Osteoblast (primary cell): ENCODE results near the gene RBM38. TPM values are rescaled to one million over a fixed set of nuclear protein-coding genes. Genes with fewer than 3 reads are reported as not detected.

Source experiments
- DNase-seq: peaks from one replicate; pipeline ENCODE4 v3.0.0; 2011; ENCODE audit warnings: low spot score, mixed read lengths; ENCODE audit not compliant: insufficient read length; ENCODE audit errors: missing footprints
- H2AFZ ChIP-seq: 2 replicates; pipeline ENCODE4 v1.6.0; 2011; ENCODE audit warnings: mild to moderate bottlenecking, low read length
- H3K27ac ChIP-seq: 2 replicates; pipeline ENCODE4 v1.5.1; 2011; ENCODE audit warnings: mild to moderate bottlenecking, low read depth, low read length, moderate library complexity
- H3K27me3 ChIP-seq: 2 replicates; pipeline ENCODE4 v1.6.0; 2012; ENCODE audit warnings: mild to moderate bottlenecking, control low read depth, inconsistent platforms, low read length, moderate library complexity; ENCODE audit not compliant: insufficient read depth
- H3K36me3 ChIP-seq: 2 replicates; pipeline ENCODE4 v1.5.1; 2011; ENCODE audit warnings: mild to moderate bottlenecking, low read length, control low read depth, moderate library complexity; ENCODE audit not compliant: insufficient read depth
- H3K4me1 ChIP-seq: 2 replicates; pipeline ENCODE4 v1.5.1; 2011; ENCODE audit warnings: mild to moderate bottlenecking, low read length, control low read depth, moderate library complexity; ENCODE audit not compliant: insufficient read depth
- H3K4me2 ChIP-seq: 2 replicates; pipeline ENCODE4 v1.6.0; 2011; ENCODE audit warnings: mild to moderate bottlenecking, low read length; ENCODE audit not compliant: insufficient read depth
- H3K4me3 ChIP-seq: fragments of 200-600 bp; sonication (generic); 3 replicates; pipeline ENCODE4 v1.5.1; 2012; ENCODE audit warnings: mild to moderate bottlenecking, low read length, inconsistent platforms; ENCODE audit not compliant: insufficient read depth
- H3K79me2 ChIP-seq: 2 replicates; pipeline ENCODE4 v1.6.0; 2012; ENCODE audit warnings: mild to moderate bottlenecking, low read length, control low read depth, inconsistent platforms; ENCODE audit not compliant: insufficient read depth
- H3K9me3 ChIP-seq: 2 replicates; pipeline ENCODE4 v1.5.1; 2011; ENCODE audit warnings: low read depth, low read length, control low read depth
- H4K20me1 ChIP-seq: 2 replicates; pipeline ENCODE4 v1.6.0; 2012; ENCODE audit warnings: mild to moderate bottlenecking, low read length, control low read depth; ENCODE audit not compliant: insufficient read depth
- CTCF ChIP-seq: IDR thresholded peaks from 2 replicates; pipeline ENCODE4 v1.5.1; 2011; ENCODE audit warnings: mild to moderate bottlenecking, low read depth, low read length, moderate library complexity; ENCODE audit errors: extremely low read depth
- total RNA-seq: library from RNA; depleted of rRNA; stranded (reverse); fragments of >200 nt; gene quantifications from 2 replicates; pipeline ENCODE4 v1.2.3, GENCODE V29; 2012

Gene RBM38
- total RNA-seq, 1 donor = 2.9 TPM

GRCh38 chr20:57413986-57414385 is 22.8 kb downstream of the RBM38 start:
- H3K27me3 ChIP-seq = no peaks in the 10 kb centered on the region
- H3K27ac ChIP-seq = no peak overlapping the region
- no peak overlapping the region for H3K4me3 ChIP-seq
- no peaks in the 10 kb centered on the region for H4K20me1 ChIP-seq
- no peaks in the 10 kb centered on the region for H3K4me1 ChIP-seq
- TF ChIP-seq CTCF = no peak
- no peak overlapping the region for H3K4me2 ChIP-seq
- H2AFZ ChIP-seq = no peak overlapping the region
- no peak for DNase-seq
- H3K36me3 ChIP-seq = no peaks in the 10 kb centered on the region
- H3K9me3 ChIP-seq = no peaks in the 10 kb centered on the region
- no peaks in the 10 kb centered on the region for H3K79me2 ChIP-seq

- Histone ChIP-seq H3K4me3 (no peak overlapping the region), H3K4me1 (no peaks in the 10 kb centered on the region), H3K36me3 (no peaks in the 10 kb centered on the region), H3K27me3 (no peaks in the 10 kb centered on the region), H3K27ac (no peak overlapping the region), H3K9me3 (no peaks in the 10 kb centered on the region), H2AFZ (no peak overlapping the region), H3K4me2 (no peak overlapping the region), H4K20me1 (no peaks in the 10 kb centered on the region), H3K79me2 (no peaks in the 10 kb centered on the region)
- peak; percentile 92 for DNase-seq
- no peak for TF ChIP-seq CTCF
These were observed 23.8 kb downstream of the RBM38 start for GRCh38 chr20:57414867-57415592.

- Histone ChIP-seq H3K9me3 (no peaks in the 10 kb centered on the region), H2AFZ (no peak overlapping the region), H3K36me3 (no peaks in the 10 kb centered on the region), H3K27me3 (peaks cover 2% of the 10 kb centered on the region), H3K79me2 (no peaks in the 10 kb centered on the region), H3K4me2 (no peak overlapping the region), H4K20me1 (no peaks in the 10 kb centered on the region), H3K27ac (no peak overlapping the region), H3K4me3 (no peak overlapping the region), H3K4me1 (no peaks in the 10 kb centered on the region)
- DNase-seq = no peak
- TF ChIP-seq CTCF = no peak
These were observed 24.6 kb downstream of the RBM38 start for GRCh38 chr20:57415771-57416170.

- H3K36me3 ChIP-seq = no peaks in the 10 kb centered on the region
- no peak overlapping the region for H2AFZ ChIP-seq
- no peak overlapping the region for H3K27ac ChIP-seq
- peaks cover 4% of the 10 kb centered on the region for H3K27me3 ChIP-seq
- H3K79me2 ChIP-seq = no peaks in the 10 kb centered on the region
- DNase-seq = no peak
- H3K4me3 ChIP-seq = no peak overlapping the region
- no peak for TF ChIP-seq CTCF
- H4K20me1 ChIP-seq = no peaks in the 10 kb centered on the region
- no peaks in the 10 kb centered on the region for H3K9me3 ChIP-seq
- H3K4me2 ChIP-seq = no peak overlapping the region
- H3K4me1 ChIP-seq = no peaks in the 10 kb centered on the region
These were observed 25.3 kb downstream of the RBM38 start for GRCh38 chr20:57416296-57417022.
